Fibroblast of skin of right quadriceps (primary cell): ENCODE results near the gene DENND4A.

Experiments
- DNase-seq: peaks from one replicate; pipeline ENCODE4 v3.0.0-alpha.2; 2013

Gene DENND4A

GRCh38 chr15:65792138-65792987, at the start of gene DENND4A:
TSS of gene DENND4A (minus strand) at chr15:65792293. CDS start at chr15:65756450, 35,843 bp downstream.
- DNase-seq, result peak; percentile 97

DNA sequence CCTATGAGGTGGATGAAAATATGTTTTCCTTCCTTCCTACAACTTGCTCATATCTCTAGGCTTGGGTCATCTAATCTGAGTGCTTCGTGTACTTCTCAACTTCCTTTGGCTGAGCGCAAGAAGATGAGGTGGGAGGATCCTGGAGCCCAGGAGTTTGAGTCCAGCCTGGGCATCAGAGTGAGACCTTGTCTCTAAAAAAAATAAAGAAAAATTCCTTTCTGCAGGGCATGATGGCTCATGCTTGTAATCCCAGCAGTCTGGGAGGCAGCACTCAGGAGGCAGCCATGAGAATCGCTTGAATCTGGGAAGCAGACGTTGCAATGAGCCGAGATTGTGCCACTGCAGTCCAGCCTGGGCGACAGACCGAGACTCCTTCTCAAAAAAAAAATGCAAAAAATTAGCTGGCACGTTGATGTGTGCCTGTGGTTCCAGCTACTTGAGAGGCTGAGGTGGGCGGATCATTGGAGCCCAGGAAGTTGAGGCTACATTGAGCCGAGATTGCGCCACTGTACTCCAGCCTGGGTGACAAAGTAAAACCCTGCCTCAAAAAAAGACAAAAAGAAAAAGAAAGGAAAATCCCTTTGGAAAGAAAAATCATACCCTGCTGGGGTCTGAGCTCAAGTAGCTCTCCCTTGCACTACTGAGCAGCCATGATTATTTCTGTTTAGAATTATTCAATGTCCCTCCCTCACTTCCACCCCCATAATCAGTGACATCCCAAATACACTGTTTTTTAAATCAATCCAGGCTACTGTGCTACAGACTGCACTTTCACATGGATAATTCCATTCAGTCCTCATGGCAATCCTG, 49.2 kb upstream of the DENND4A start:
- peak; percentile 17 for DNase-seq

DNA sequence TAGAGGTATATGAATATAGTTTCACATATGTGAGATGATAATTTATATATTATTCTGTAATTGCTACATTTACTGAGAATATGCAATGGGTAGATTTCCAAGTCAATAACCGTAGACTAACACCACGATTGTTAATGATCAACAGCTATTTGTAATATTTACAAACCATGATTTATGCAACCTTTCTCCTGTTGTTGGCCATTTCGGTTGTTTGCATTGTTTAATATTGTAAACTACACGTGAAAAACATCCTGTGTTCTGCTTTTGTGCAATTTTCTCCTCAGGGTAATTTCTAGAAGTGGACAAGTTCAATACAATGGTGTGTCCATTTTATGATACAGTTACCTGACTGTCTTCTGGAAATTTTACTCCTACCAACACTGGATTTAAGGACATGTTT, 47.9 kb upstream of the DENND4A start:
- no peak for DNase-seq

- no peak for DNase-seq
Observed at GRCh38 chr15:65839354-65839901, 47.3 kb upstream of the DENND4A start.

- DNase-seq, result no peak
Observed at GRCh38 chr15:65837301-65838294, 45.5 kb upstream of the DENND4A start.

DNA sequence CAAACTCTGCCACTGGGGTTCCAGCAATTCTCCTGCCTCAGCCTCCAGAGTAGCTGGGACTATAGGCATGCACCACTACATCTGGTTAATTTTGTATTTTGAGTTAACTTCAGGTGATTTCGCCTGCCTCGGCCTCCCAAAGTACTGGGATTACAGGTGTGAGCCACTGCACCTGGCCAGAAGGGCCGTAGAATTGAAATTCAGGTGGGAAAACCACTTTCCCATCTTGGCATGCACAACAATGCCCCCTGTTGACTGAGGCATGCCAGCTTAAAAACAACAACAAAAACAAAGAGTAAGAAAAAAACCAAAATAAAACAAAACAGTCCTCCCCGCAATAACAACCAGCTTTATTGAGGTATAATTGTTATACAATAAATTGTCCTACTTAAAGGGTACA, 44.6 kb upstream of the DENND4A start:
- no peak for DNase-seq

DNA sequence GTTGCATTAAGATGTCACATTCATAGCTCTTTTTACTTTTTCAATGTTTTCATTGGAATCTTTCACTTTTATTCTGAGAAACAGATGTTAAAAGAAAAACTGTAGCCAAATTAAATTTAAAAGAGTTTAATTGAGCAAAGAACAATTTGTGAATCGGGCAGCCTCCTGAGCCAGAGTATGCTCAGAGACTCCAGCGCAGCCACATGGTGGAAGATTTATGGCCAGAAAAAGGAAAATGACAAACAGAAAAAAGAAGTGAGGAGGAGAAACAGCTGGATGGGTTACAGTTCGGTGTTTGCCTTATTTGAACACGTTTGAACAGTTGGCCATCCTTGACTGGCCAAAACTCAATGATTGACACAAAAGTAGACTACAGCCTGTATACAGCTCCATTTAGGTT, 43.4 kb upstream of the DENND4A start:
- DNase-seq, result no peak

DNA sequence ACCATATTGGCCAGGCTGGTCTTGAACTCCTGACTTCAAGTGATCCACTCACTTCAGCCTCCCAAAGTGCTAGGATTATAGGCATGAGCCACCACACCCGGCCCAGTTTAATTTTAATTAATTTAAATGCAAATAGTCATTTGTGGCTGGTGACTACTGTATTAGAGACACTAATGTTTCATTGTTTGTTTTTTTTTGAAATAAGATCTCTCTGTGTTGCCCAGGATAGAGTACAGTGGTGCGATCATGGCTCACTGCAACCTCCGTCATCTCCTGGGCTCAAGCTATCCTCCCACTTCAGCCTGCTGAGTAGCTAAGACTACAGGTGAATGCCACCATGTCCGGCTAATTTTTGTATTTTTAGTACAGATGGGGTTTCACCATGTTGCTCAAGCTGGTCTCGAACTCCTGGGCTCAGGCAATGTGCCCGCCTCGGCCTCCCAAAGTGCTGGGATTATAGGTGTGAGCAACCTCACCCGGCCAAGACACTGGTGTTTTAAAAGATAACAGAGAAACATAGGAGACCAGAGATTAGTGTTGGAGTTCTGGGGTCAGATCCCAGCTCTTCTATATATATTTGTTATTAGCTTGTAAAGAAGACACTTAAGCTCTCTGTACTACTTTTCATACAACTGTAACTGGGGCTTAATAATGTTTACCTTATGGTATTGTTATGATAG, 42.6 kb upstream of the DENND4A start:
- DNase-seq, result no peak

DNA sequence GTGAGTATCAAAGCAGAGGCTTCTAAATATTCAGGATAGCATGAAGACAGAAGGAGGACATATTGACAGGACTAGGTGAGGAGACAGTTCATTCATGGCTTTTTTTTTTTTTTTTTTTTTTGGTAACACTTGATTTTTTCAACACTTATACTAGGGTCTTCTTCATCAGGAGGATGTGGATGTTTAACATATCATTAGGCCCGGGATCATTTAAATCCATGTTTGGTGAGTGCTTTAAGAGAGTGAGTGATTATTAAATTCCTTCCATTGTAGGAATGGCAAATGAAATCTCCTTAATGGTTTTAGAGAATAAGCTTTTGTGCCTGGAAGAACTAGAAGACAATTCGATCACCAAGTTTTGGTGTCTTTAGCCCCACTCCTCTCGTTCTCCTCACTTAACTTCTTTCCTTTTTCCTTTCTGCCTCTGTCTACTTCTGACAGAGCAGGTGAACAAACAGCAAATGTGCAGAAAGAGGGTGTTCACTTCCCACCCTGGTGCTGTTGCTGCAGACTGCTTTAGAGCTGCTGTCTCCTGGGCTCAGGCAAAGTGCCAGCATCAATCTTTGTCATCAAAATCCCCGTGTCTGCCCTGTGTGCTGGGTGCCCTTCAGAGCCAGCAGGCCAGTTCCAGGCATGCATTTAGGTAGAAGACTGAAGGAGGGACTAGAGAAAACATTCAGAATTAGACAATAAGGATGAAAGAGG, 41.6 kb upstream of the DENND4A start:
- DNase-seq, result no peak

- DNase-seq, result peak; percentile 85
Observed at GRCh38 chr15:65832549-65833364, 40.7 kb upstream of the DENND4A start.

DNA sequence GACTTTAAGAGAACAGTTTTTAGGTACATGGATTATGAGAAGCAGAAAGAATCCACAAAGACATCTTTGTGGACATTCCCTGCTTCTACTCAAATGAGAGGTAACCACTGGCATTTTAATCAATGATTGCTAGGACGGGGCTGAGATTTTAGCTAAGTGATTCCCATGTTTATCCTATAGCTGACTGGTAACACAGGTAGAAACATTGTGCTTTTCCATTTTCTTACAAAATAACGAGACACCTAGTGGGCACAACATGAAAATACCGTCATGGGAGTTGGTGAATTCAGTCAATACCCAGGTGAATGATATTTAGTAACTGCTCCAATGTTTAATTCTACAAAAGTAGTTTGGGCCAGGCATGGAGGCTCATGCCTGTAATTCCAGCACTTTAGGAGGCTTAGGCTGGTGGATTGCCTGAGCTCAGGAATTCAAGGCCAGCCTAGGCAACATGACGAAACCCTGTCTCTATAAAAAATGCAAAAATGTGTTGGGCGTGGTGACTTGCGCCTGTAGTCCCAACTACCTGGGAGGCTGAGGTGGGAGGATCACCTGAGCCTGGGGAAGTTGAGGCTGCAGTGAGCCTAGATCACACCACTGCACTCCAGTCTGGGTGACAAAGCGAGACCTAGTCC, 37.2 kb upstream of the DENND4A start:
- peak; percentile 13 for DNase-seq

GRCh38 chr15:65828585-65828984, 36.5 kb upstream of the DENND4A start:
- DNase-seq, result no peak

DNA sequence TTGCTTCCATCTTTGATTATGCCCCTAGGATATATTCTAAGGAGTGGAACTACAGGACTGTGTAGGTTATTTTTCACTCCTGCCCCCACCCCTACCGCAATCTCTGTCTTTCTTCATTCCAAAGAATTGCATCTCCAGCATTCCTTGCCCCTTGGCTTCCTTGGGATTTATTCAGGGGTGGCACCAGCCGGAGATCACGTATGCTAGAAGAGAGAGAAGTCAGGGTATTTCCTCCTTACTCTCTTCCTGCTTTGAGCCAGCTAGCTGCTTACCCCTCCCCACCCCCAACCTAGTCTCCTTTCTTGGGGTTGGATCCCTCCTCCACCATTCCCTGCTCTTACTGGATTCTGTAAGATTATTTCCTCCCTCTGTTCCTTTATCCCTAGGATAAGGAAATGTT, 35.0 kb upstream of the DENND4A start:
- no peak for DNase-seq

GRCh38 chr15:65824941-65825544, 33.0 kb upstream of the DENND4A start:
- DNase-seq, result peak; percentile 18

DNA sequence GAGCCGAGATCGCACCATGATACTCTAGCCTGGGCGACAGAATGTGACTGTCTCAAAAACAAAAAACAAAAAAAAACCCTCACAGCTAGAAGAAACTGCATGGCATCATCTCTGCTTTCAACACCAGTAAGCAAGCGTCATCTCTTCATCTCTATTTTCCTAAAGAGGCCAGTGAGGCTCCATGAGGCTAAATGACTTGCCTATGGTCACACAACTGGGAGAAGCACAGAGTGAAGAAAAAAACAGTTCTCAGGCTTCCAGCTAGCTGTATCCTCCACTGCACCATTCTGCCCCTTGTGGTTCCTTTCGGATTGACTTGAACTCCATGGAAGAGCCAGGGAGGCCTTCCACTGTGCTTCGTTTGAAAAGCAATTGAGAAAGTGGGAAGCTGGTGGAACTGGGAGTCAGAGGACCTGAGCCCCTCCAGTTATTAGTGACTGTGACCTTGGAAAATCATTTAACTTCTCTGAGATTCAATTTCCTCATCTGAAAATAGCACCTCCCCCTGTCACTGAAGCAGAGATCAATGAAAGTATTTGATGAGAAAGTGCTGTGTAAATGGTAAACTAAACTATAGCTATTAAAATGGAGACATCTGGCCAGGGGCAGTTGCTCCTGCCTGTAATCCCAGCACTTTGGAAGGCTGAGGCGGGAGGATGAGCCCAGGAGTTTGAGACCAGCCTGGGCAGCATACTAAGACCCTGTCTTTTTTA, 32.1 kb upstream of the DENND4A start:
- peak; percentile 52 for DNase-seq

GRCh38 chr15:65822316-65822715, 30.2 kb upstream of the DENND4A start:
- no peak for DNase-seq

GRCh38 chr15:65821070-65821469, 29.0 kb upstream of the DENND4A start:
- DNase-seq, result no peak

- DNase-seq, result no peak
Observed at GRCh38 chr15:65819563-65819960, 27.5 kb upstream of the DENND4A start.
